GM19455 (cell line): Measurements from ENCODE around the gene ELF1.
"Not testable (repeated sequence)": the region's sequence is repeated elsewhere in the genome, so short reads cannot be mapped to it uniquely, and the experiment has no call there.

Experiments
- ATAC-seq: cut with Tn5 transposase; IDR thresholded peaks from one replicate; pipeline ENCODE4 v1.9.1; 2021; ENCODE audit not compliant: unreplicated experiment

Gene ELF1

GRCh38 chr13:40983259-40983658 lies 35.9 kb downstream of the ELF1 start:
- no peak for ATAC-seq

- ATAC-seq: peak; percentile 56
These were observed 36.3 kb downstream of the ELF1 start for GRCh38 chr13:40982772-40983171.

GRCh38 chr13:40981949-40982348 lies 37.2 kb downstream of the ELF1 start:
- ATAC-seq: no peak

- no peak for ATAC-seq
These were observed 37.8 kb downstream of the ELF1 start for GRCh38 chr13:40981361-40981760.

- no peak for ATAC-seq
These were observed 38.7 kb downstream of the ELF1 start for GRCh38 chr13:40980461-40980860.

GRCh38 chr13:40979232-40979631 lies 39.9 kb downstream of the ELF1 start:
- no peak for ATAC-seq

- not testable (repeated sequence) for ATAC-seq
These were observed 41.0 kb downstream of the ELF1 start for GRCh38 chr13:40978109-40978508.

GRCh38 chr13:40975441-40975840 lies 43.7 kb downstream of the ELF1 start:
- ATAC-seq: no peak

GRCh38 chr13:40974460-40975407 lies 44.4 kb downstream of the ELF1 start:
- peak; percentile 63 for ATAC-seq

- ATAC-seq: no peak
These were observed 45.7 kb downstream of the ELF1 start for GRCh38 chr13:40973409-40973808.

- no peak for ATAC-seq
These were observed 47.8 kb downstream of the ELF1 start for GRCh38 chr13:40971321-40971720.

- ATAC-seq: no peak
These were observed 48.3 kb downstream of the ELF1 start for GRCh38 chr13:40970803-40971202.

GRCh38 chr13:40969169-40969901 lies 49.8 kb downstream of the ELF1 start:
- ATAC-seq: no peak

- no peak for ATAC-seq
These were observed 50.6 kb downstream of the ELF1 start for GRCh38 chr13:40968416-40969000.

- no peak for ATAC-seq
These were observed 52.8 kb downstream of the ELF1 start for GRCh38 chr13:40966298-40966697.

GRCh38 chr13:40963927-40964326 lies 55.2 kb downstream of the ELF1 start:
- ATAC-seq: no peak

GRCh38 chr13:40961826-40962225 lies 57.3 kb downstream of the ELF1 start:
- ATAC-seq: no peak

GRCh38 chr13:40961214-40961613 lies 57.9 kb downstream of the ELF1 start:
- ATAC-seq: no peak

- no peak for ATAC-seq
These were observed 58.4 kb downstream of the ELF1 start for GRCh38 chr13:40960716-40961115.

GRCh38 chr13:40958655-40959054 lies 60.5 kb downstream of the ELF1 start:
- ATAC-seq: no peak

GRCh38 chr13:40946485-40946884 lies 72.6 kb downstream of the ELF1 start:
- no peak for ATAC-seq

- no peak for ATAC-seq
These were observed 76.0 kb downstream of the ELF1 start for GRCh38 chr13:40943073-40943472.
